NK-92 treated with Interleukin-12 subunit alpha and Interleukin-12 subunit beta, amount 100 ng/mL, for 24 hours (cell line): ENCODE measurements around the gene ZBTB46.

ENCODE experiments used
- DNase-seq: peaks from one replicate; lab custom pipeline; 2025; lab: John Stamatoyannopoulos, UW

ZBTB46 gene

DNA sequence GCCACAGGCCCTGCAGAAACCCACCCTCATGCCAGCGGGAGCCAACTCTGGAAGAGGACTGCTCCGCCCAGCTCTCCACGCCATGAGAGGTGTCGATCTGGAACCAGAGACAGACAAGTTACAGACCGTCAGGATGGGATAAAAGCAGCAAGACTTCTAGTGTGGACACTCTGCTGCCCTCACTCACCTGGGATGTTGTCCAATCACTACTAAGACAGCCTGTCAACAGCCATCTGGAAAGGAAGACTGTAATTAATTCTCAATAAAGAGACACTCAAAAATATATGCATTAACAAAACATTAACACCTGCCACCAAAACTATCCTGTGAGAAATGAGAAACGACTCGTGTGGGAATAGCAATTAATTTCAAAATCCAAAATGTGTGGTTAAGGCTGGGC is 63.2 kb downstream of the ZBTB46 start:
- no peak for DNase-seq

DNA sequence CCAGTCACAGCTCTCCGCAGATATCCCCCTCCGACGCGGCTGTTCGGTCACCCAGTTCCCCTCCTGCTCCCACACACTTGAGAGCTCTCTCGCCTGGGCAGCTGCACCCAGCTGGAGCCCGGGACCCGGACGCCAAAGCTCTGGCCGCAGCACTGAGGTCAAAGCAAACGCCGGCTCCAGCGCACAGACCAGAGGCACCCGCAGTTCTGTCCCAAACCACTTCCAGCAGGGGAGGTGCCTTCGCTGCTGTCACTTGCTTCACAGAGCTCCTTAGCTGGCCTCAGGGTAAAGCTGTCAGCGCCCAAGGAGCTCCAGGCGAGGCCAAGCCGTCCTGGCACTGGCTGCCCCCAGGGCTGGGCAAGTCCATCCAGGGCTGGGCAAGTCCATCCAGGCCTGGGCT is 63.6 kb downstream of the ZBTB46 start:
- DNase-seq: no peak

DNA sequence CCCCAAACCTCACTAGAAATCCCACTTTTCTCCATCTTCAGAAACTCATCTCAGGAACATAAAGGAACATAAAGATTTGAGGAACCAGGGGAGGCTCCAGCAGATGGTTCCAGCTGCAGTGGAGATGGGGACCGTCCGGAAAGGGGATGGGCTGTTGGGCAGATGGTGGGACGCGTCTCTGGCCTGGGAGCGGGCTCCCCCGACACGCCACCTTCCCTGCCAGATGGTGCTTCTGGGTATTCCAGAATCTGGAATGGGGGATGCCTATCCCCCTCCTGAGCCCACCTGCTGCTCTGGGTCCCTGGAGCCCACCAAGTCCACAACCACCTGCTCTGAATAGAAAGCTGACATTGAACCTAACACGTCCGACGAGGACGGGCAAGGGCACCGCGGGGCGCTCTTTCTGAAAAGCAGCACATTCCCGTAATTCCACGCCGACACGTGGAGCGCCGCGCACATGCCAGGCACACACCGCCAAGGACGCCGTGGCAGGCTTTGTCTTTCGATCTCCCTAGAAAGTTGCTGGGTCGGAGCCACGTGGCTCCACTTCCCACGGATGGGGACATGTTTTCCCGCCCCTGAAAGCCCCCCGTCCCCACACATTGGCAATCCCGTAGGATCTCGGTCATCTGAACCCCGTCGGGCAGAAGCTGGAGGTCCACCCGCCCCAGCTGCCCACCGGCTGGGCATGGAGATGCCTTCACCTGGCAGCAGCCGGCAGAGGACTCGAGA is 64.2 kb downstream of the ZBTB46 start:
- no peak for DNase-seq

DNA sequence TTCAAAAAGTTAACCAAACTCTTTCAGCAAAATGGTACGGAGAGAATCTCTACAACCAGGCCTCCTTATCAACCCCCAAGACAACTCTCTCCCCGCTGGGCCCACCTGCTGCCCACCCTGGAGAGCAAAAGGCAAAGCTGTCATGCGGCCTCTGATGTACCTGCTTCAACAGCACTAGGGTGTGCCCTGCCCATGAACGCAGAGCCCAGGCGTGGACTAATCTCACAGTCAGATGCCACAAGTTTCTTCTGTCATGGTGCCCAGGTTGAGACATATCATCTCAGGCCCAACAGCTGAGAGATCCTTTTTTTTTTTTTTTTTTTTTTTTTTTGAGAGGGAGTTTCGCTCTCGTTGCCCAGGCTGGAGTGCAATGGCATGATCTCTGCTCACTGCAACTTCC is 65.2 kb downstream of the ZBTB46 start:
- no peak for DNase-seq

DNA sequence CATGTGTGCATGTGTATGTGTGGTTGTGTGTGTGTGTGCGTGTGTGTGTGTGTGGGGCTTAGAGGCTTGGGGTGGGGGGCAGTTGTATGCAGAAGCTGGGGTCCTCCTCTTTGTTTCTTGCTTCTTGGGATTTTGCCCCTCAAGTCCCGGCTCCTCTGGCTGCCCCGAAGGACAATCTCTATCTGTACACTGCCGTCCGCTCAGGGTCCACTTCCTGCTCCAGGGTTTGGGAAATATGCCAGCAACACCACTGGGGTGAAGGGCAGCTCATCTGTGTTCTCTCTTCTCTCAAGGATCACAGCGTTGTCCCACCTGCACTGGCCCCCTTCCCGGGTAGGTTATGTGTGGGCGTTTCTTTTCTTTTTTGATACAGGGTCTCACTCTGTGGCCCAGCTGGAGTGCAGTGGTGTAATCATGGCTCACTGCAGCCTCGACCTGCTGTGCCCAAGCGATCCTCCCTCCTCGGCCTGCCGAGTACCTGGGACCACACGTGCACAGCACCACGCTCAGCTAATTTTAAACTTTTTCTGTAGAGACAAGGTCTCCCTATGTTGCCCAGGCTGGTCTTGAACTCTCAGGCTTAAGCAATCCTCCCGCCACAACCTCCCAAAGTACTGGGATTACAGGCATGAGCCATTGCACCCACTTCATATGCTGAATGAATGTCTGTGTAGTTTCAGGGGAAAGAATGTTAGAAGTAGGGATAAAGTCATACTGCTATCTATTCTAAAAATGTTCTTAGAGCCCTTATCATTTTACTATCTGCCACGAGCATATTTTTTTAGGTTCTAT is 65.8 kb downstream of the ZBTB46 start:
- DNase-seq: no peak

DNA sequence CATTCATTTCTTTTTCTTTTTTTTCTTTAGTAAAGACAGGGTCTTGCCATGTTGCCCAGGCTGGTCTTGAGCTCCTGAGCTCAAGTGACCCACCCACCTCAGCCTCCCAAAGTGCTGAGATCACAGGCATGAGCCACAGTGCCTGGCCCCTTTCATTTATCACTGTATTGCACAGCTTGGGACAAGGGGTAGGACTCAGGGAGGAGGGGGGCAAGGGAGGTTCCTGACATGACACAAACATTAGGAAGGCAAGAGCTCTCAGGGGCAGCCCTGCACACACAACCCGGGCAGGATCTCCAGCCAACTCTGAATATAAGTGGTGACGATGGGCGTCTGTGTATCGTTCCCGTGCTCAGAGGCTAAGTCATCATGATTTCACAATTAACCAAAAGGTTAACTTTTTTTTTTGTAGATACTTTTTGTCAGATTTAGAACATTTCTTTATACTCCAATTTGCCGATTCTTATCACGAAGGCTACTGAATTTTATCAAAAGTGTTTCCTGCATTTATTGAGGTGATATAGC is 71.6 kb downstream of the ZBTB46 start:
- DNase-seq: no peak

DNA sequence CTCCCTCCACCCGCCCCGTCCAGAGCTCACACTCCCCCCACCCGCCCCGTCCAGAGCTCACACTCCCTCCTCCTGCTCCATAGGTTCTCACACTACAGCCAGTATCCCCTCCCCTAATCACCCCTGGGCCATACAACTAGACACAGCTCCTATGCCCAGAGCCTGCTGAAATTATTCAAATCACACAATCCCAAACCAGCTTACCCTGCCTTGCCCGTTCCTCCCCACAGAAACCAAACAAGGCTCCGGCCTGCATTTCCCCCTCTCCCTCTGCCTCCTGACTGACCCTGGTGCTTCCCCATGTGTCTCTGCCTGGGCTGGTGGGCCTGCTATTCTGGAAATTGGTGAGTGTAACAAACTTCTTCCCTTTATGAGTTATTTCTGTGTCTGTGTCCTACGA is 72.9 kb downstream of the ZBTB46 start:
- no peak for DNase-seq

DNA sequence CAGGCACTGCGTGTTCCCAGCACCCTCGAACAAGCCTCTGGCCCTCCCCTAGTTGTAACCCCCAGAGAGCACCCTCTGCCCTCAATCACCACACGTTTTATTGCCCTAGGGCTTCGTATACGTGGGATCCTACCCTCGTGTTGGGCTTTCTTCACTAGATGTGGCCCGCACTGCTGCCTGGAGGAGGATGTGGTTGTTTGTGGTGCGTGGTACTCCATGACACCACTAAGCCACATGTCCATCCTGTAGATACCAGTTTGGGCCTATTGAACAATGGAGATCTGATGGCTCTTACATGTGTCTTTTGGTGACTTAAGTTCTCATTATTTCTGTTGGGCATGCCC is 74.4 kb downstream of the ZBTB46 start:
- DNase-seq: no peak

DNA sequence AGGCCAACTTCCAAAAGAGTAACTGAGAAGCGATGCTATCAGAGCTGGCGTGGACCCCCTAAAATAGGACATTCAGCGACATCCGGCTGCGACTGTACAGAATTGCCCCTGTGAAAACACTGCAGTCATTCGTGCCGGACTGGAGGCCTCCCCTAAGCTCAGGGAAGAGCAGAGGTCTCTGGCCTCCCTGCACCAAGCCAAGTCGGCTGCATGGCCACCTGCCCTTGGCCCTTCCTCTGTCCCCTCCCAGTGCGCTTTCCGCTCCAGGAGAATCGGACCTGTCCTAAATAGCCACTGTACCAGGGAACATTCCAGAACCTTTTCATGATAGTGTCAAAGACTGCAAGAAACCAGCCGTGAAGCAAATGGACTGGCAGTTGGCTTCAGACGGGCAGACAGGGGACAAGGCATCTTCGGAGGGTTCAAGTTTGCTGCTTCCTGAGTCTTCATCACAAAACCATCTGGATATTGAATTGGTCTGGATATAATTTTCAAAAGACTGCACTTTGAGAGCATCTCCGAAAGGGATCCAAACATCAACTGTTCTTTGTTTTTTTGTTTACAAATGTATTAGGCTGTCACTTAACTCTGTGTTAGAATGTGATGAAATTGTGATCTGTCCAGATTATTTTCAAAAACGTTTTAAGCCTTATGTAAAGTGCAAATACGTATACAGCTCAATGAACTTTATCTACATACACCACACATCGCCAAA is 75.0 kb downstream of the ZBTB46 start:
- no peak for DNase-seq

DNA sequence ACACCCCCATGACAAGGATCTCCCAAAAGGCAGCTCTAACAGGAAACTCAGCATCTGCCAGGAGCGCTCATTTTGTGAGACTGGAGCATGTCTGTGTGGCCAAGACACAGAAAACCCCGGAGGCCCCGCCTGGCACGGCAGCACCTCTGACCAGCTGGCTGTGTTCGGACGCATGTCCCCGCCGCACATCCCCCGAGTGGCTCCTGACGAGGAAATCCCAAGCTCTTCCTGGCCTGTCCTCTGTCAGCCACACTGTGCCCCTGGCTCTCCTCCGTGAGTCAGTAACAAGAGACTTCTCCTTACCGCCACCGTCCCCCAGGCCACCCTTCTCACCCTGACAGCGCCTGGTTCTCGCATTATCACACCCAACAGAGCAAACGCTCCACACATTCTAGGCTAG is 77.1 kb downstream of the ZBTB46 start:
- DNase-seq: no peak

DNA sequence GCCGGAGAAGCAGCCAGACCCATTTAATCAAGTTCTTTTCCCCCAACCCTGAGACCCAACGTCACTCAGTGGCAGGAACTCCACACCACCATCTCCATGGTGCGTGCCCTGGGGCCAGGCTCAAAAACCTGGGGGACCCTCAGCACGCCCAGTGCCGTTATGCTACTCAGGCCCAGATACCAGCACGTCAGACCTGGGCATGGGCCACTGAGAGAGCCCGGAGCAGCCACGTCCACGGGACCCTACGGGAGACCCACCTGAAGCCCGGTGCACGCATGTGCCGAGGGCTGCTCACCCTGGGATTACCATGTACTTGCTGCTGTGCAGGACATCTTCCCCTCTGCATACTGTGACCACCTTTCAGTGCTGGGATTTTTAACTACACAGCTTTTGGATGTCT is 77.7 kb downstream of the ZBTB46 start:
- DNase-seq: no peak

DNA sequence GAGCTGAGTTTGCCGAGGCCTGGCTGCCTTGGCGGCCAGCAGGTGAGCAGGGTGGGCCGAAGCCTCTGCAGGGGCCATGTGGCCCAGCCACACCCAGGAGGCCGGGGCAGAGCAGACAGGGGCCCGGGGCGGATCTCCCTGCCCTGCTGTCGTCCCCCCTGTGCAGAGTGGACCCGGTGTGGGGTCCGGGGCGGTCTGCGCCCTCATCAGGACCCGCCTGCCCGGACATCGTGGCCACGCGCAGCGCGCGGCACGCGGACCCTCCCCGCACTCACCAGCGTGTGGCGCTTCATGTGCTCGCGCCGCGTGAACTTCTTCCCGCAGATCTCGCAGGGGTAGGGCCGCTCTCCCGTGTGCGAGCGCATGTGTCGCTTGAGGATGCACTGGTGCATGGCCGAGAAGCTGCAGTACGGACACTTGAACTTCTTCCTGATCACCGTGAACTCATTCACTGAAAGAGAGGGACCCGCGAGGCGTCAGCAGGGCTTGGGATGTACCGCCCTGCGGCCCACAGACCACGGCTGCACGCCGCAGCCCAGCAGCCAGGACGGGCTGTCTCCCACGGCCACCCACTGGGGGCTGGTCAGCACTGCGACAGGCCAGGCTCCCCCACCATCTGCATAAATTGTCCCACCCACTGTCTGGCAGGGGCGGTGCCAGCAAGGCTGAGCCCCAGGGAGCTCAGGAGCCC is 78.5 kb downstream of the ZBTB46 start:
- DNase-seq: no peak

DNA sequence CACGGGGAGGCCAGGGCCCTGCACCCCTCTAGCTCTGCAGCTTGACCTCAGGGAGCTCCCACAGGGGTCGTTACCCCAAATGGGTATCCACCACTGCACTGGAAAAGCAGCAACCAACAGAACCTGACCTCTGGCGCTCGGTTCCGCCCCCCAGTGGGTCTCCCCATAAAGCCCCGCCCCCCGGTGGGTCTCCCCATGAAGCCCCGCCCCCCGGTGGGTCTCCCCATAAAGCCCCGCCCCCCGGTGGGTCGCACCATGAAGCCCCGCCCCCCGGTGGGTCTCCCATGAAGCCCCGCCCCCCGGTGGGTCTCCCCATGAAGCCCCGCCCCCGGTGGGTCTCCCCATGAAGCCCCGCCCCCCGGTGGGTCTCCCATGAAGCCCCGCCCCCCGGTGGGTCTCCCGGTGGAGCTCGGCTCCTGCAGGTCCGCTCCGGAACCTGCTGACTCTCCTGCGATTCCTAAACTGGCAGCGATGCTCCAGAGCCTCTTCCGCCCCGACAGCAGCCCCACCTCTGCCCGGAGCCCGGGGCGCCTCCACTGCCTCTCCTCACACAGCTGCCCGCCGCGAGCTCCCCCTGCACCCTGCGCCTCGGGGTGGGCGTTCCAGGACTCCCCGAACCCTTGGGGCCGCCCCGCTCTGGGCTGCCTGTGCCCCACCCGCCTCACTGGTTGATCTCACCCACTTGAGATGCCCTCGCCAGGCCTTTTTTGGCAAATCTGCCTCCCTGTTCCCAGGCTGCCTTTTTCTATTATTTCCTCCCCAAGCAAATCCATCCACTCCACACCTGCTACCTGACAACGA is 79.4 kb downstream of the ZBTB46 start:
- DNase-seq: no peak

DNA sequence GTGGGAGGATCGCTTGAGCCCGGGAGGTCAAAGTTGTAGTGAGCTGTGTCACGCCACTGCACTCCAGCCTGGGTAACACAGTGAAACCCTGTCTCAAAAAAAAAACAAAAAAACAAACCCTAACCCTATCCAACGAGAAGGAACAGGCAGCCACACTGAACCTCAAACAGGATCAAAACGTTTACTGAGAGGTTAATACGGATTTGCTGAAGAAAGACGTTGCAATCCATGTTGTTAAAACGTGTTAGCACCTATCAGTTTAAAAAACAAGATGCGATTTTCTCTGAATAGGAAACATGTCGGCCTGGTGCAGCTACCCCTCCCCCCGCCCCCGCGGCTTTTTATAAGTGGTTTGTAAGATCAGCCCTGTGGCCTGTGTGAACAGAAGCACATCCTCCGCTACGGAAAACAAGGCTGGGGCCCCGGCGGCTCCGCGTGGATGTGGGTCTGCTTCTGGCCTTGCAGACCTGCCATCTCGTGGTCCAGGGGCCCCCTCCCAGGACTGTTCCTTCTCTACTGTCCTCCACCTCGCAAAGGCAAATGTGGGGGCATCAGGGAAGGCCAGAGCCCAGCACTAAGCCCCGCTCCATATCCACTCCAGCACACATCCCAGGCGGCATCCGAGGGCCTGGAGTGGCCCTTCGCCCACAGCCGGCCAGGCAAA is 80.1 kb downstream of the ZBTB46 start:
- no peak for DNase-seq

DNA sequence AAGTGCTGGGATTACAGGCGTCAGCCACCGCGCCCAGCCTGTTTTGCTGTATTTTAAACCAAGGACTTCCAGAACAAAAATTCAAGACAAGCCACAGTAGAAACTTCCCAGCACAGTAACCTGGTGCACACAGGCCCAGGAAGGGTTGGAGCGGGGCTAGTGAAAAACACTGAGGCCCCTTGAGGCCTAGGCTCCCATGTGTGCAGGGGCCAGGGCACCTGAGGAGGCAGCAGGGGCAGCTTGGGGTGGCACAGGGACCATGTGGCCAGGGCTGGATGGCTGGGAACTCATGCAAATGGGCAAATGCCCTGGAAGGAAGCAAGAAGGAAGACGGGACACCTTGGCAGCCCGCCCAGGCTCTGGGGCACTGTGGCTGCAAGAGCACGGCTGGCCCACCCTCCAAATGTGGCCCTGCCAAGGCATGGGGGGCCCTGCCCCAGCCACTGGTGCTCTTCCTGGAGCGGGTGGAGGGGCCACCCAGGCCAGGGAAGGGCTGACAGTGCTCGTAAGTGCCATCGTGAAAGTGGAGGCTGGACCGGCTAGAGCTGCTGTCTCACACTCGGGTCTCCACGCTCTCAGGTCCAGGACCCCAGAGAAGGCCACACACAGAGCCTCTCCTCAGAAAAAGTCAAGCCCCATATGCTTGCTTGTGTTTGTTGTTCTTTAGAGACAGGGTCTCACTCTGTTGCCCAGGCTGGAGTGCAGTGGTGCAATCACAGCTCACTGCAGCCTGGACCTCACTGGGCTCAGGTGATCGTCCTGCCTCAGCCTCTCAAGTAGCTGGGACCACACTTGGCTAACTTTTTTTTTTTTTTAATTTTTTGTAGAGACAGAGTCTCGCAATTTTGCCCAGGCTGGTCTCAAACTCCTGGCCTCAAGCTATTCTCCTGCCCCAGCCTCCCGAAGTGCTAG is 81.2 kb downstream of the ZBTB46 start:
- no peak for DNase-seq

DNA sequence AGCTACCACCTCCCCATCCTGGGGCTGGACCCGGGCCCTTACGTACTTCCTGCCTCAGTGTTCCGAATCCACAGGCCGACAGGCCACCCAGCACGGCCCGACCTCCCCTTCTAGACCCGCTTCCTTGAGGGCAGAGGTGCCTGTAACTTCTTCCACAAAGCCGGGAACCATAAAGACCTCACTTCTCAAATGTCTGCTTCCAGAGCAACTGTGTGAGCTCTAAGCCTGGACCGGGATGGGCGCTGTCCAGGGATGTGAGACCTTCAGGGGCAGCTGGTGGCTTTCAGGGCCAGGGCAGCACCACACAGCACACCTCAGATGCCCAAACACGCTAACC is 82.2 kb downstream of the ZBTB46 start:
- DNase-seq: no peak

DNA sequence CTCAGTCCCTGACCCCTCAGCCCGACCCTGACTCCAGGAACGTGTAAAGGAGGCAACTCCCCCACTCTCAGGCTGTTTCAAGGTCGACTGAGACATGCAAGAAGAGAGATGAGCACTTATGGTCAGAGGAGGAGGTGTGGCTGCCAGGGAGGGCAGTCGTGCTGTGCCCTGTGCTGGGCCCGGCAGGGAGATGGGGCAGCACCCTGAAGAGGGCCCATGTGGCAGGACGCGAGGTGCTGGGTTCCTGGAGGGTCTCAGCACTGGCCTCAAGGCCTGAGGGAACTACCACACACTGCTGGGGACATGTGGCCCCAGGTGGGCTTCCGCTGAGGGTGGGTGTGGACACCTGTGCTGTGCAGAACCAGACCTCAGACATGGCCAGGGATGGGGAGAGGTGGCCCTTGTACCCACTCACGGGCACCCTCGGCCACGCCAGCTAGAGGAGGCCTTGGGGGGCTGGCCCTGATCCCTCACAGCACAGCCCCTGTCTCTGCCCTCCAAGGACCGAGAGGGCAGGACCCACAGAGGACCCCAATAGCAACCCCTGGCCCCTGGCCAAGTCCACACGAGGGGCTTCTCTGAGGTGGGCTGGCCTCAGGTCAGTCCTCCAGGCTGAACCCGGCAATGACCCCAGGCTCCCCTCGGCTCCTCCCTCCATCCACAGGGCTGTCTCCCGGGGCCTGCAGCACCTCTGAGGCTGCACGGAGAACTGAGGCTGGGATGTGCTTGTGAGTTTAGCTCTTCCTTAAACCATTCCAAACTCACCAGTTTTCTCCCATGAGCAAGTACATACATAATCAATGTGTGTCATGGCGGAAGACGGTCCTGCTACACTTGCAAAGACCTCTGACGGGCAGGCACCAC is 82.8 kb downstream of the ZBTB46 start:
- no peak for DNase-seq

DNA sequence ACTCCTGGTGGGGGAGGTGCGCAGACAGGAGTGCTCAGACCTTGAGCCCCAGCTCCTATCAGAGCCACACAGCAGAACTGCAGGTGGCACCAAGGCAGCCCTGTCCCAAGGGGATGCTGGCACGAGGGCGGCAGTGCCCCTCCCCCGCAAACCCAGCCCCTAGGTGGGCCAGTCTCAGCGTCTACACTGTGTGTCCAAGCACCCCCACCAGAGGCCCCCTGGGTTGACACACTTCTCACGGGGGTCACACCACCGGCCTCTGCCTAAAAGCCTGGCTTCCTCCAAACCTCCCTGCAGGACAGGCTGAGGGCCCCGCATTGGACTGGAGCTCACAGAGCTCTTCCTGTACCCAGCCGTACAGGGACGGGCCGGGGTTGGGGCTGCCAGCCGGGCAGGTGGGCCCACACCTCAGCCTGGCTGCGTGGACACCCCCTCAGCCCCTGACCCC is 83.4 kb downstream of the ZBTB46 start:
- no peak for DNase-seq

DNA sequence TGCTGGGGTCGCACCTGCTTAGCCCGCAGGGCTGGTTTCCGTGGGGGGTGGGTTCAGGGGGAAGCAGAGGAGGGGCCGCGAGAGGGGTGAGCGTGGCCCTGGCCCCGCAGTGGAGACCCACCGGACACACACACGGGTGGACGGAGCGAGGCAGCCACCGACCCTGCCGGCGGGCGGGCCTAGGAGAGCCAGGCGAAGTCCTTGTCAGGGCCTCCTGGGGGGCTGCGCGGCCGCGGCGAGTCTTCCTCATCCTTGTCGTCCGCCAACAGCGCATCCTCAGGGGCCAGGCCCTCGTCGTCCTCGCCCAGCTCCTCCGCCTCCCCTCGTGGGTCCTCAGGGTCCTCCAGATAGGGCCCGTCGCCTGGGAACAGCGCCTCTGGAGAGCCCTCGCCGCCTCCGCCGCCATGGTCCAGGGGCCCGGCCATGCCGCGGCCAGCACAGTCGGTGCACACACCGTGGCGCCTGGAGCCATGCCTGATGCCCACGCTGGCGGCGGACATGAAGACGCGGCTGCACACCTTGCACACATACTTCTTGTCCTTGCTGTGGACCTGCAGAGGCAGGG is 84.2 kb downstream of the ZBTB46 start:
- no peak for DNase-seq
